Measurements from ENCODE around the gene GLYATL2.

GRCh38 chr11:58893899-58894298 is 49.4 kb upstream of the GLYATL2 start:
- TF ChIP-seq ZNF274 (IDR thresholded peaks at IDR 0.05; ENCODE audit: low read depth, low read length) (no peak), POLR2AphosphoS5 (IDR thresholded peaks at IDR 0.05; ENCODE audit: low read depth, low read length) (no peak), EZH2phosphoT487 (IDR thresholded peaks at IDR 0.05; ENCODE audit: borderline replicate concordance) (no peak), POLR2A (IDR thresholded peaks at IDR 0.05; ENCODE audit: borderline replicate concordance, extremely low read depth, insufficient read depth, insufficient read length) (no peak), JUND (IDR thresholded peaks at IDR 0.05) (no peak), EGR1 (IDR thresholded peaks at IDR 0.05; ENCODE audit: low read depth) (no peak), YY1 (IDR thresholded peaks at IDR 0.05; ENCODE audit: extremely low read depth, insufficient replicate concordance, low read depth, low read length) (no peak), CEBPB (IDR thresholded peaks at IDR 0.05; ENCODE audit: low read depth) (no peak)
- TF ChIP-seq, protein P1, sequence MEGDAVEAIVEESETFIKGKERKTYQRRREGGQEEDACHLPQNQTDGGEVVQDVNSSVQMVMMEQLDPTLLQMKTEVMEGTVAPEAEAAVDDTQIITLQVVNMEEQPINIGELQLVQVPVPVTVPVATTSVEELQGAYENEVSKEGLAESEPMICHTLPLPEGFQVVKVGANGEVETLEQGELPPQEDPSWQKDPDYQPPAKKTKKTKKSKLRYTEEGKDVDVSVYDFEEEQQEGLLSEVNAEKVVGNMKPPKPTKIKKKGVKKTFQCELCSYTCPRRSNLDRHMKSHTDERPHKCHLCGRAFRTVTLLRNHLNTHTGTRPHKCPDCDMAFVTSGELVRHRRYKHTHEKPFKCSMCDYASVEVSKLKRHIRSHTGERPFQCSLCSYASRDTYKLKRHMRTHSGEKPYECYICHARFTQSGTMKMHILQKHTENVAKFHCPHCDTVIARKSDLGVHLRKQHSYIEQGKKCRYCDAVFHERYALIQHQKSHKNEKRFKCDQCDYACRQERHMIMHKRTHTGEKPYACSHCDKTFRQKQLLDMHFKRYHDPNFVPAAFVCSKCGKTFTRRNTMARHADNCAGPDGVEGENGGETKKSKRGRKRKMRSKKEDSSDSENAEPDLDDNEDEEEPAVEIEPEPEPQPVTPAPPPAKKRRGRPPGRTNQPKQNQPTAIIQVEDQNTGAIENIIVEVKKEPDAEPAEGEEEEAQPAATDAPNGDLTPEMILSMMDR (IDR thresholded peaks at IDR 0.05 in 2 of 3, conservative IDR thresholded peaks at IDR 0.05 in 1 of 3; ENCODE audit: borderline replicate concordance in 1 of 3, insufficient read depth in 1 of 3, low read depth in 2 of 3, low read length in 2 of 3), result no peak
- TF ChIP-seq, protein P2, sequence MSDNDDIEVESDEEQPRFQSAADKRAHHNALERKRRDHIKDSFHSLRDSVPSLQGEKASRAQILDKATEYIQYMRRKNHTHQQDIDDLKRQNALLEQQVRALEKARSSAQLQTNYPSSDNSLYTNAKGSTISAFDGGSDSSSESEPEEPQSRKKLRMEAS (IDR thresholded peaks at IDR 0.05), result no peak
- TF ChIP-seq, protein P3, sequence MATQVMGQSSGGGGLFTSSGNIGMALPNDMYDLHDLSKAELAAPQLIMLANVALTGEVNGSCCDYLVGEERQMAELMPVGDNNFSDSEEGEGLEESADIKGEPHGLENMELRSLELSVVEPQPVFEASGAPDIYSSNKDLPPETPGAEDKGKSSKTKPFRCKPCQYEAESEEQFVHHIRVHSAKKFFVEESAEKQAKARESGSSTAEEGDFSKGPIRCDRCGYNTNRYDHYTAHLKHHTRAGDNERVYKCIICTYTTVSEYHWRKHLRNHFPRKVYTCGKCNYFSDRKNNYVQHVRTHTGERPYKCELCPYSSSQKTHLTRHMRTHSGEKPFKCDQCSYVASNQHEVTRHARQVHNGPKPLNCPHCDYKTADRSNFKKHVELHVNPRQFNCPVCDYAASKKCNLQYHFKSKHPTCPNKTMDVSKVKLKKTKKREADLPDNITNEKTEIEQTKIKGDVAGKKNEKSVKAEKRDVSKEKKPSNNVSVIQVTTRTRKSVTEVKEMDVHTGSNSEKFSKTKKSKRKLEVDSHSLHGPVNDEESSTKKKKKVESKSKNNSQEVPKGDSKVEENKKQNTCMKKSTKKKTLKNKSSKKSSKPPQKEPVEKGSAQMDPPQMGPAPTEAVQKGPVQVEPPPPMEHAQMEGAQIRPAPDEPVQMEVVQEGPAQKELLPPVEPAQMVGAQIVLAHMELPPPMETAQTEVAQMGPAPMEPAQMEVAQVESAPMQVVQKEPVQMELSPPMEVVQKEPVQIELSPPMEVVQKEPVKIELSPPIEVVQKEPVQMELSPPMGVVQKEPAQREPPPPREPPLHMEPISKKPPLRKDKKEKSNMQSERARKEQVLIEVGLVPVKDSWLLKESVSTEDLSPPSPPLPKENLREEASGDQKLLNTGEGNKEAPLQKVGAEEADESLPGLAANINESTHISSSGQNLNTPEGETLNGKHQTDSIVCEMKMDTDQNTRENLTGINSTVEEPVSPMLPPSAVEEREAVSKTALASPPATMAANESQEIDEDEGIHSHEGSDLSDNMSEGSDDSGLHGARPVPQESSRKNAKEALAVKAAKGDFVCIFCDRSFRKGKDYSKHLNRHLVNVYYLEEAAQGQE (IDR thresholded peaks at IDR 0.05; ENCODE audit: low read depth), result no peak
